HG03280 (cell line): ENCODE results near the gene CLCN7.

Source experiments
- ATAC-seq: cut with Tn5 transposase; IDR thresholded peaks from one replicate; pipeline ENCODE4 v1.9.1; 2021; ENCODE audit warnings: mild to moderate bottlenecking, moderate library complexity; ENCODE audit not compliant: unreplicated experiment

CLCN7 gene

DNA sequence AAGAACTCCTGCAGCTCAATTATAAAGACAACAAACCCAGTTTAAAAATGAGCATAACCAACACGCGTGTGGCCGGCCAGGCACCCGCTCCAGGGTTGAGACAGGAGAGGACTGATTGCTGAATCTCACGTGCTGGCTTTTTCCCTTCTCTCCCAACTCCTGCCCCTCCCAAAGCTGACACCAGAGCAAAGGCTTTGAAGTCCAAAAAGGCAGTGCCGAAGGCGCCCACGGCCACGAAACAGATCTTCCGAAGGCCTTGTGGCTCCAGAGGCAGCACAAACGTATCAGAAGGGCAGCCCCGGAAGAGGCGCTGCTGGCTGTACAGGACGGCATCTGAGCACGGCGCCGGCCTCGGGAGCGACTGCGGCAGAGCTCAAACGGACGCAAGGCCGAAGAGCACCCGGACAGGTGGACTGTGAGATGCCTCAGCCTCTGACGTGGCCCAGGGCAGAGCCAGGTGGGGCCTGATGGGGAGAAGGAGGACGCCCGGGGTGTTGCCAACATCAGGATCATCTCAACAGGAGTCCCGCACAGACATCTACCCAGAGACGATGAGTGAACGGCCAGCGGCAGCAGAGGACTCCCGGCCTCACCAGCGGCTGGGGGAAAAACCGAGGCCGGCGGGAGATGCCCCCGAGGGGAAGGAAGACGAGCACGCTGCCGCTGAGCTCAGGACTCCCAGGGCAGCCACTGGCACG lies 10.5 kb downstream of the CLCN7 start:
- ATAC-seq: no peak

DNA sequence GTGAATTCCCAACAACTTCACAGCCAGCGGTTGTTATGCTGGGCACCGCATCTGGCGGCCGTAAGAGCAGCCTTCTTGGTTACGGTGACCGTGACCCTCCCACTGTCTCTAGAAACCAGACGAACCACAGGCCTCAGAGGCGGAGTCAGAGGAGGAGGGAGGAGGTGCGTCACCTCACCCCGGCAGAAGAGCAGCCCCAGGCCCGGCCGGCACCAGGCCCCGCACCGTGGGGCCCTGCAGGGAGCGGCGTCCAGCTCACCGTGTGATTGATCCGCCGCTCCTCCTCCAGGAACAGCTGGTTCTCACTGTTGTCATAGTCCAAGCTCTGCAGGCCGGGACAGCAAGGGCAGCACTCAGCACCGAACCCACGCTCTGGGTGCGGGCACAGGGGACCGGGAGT lies 13.7 kb downstream of the CLCN7 start:
- ATAC-seq: no peak

DNA sequence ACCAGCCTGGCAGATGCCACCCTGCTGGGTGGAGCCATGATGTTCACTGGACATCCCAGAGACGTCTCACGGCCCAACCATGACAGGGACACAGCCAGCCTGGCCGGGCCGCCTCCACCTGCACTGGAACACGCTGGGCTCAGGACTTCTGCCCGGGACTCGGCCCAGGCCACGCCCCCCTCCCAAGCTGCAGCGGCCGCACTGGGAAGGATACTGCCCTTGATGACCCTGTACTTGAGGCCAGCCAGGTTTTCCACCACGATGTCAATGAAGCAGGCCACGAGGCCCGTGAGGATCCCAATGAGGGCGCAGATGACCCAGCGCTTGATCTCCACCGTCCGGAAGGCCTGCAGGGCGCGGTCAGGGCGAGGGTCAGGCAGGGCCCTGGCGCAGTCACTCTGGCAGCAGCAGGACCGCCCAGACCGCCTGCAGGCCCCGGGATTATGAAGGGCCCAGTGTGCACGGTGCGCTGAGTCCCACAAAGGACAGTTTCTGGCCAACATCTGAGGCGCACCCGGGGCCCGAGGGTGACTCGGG lies 14.2 kb downstream of the CLCN7 start:
- ATAC-seq: no peak

DNA sequence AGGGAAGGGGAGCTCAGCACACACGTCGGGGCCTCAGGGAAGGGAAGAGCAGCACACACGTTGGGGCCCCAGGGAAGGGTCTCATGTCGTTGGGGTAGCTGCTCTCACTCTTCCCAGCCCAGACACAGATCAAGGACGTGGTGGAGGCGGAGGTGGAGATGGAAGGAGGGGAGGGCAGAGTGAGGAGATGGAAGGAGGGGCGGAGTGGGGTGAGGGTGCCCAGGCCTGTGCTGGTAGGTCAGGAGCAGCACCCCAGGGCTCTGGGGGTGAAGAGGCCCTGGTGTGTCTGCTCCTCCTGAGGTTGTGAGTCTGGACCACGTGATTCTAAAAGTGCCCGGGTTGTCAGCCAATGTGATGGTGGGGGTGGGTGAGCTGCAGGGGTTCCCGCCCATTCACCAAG lies 14.9 kb downstream of the CLCN7 start:
- no peak for ATAC-seq

DNA sequence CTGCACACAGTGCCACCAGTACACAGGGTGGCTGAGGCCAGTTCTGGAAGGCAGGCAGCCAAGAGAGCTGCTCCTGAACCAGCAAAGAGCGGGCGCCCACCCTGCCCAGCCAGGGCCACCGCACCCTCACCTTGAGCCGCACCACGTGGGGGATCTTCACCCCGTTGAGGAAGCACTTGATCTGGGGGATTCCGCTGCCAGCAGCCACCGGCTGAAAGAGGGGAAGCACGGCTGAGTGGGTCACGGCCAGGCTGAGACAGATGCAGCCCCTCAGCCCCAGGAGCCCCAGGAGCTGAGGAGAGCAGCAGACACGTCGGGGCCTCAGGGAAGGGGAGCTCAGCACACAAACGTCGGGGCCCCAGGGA lies 15.9 kb downstream of the CLCN7 start:
- no peak for ATAC-seq

DNA sequence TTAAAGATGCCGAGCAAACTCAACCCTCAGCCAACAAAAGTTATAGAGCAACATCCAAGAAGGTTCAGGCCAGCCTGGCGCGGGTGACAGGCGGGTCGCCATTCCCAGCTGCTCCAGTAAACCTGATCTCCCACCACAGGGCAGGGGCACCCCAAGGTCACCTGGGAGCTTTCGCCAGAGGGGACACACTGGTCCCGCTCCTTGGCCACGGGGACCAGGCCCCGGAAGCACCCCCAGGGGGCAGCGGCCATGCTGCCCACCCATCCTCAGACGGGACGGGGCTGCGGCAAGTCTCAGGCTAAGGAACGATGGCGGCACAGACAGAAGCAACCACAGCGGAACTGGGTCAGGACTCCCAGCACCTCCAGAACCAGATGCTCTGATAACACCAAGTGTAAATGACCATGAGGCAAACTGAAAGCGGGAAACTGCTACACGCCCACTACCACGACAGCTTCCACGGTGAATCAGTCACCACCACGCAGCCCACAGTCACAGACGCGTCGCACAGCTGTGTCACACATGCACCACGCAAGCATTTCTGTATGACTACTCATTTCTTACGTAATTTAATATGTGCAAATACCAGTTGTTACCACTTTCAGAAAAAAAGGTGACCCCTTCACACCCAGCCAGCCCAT lies 16.4 kb downstream of the CLCN7 start:
- no peak for ATAC-seq

DNA sequence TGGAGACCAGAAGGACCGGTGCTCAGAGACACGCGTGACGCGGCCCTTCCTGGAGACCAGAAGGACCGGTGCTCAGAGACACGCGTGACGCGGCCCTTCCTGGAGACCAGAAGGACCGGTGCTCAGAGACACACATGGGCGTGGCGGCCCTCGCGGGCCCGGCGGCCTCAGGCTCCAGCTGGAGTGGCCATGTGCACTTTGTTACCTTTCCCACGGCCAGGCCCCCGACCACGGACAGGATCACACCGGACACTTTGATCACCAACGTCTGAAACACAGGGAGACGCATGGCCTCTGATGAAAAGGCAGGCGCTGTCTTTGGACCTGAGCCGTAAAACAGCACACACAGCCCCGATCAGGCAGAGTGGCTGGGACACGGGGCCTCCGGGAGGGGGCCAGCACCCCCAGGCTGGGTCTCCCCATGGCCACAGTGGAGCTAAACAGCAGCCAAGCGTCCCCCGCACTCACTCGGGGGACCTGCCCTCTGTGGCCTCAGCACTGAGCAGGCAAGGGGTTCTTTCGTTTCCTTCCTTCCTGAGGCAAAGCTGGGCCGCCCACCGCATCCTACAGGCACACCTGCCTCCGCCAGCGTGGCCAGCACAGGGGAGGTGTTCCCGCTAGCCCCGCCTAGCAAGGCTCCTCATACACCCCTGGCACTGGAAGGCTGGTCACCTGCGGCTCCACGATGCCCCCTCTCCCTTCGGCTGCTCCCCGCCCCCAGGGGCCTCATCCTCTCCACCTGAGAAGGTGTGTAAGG lies 17.2 kb downstream of the CLCN7 start:
- no peak for ATAC-seq

DNA sequence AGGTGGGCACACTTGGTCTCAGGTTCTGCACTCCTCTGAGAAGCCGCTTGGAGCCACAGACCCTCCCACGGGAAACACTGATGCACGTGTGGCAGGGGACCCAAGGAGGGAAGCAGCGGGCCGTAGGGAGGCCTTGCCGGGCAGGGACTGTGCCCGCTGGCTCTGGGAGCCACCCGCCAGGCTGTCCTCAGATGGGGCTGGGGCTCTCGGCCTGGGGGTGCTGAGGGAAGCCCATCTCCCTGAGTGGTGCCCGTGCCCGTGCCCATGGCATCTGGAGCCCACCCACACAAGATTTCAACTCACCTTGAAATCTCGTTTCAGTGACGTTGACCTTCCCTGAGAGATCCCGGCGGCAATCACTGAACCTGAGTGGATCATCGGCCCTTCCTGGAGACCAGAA lies 17.9 kb downstream of the CLCN7 start:
- no peak for ATAC-seq

DNA sequence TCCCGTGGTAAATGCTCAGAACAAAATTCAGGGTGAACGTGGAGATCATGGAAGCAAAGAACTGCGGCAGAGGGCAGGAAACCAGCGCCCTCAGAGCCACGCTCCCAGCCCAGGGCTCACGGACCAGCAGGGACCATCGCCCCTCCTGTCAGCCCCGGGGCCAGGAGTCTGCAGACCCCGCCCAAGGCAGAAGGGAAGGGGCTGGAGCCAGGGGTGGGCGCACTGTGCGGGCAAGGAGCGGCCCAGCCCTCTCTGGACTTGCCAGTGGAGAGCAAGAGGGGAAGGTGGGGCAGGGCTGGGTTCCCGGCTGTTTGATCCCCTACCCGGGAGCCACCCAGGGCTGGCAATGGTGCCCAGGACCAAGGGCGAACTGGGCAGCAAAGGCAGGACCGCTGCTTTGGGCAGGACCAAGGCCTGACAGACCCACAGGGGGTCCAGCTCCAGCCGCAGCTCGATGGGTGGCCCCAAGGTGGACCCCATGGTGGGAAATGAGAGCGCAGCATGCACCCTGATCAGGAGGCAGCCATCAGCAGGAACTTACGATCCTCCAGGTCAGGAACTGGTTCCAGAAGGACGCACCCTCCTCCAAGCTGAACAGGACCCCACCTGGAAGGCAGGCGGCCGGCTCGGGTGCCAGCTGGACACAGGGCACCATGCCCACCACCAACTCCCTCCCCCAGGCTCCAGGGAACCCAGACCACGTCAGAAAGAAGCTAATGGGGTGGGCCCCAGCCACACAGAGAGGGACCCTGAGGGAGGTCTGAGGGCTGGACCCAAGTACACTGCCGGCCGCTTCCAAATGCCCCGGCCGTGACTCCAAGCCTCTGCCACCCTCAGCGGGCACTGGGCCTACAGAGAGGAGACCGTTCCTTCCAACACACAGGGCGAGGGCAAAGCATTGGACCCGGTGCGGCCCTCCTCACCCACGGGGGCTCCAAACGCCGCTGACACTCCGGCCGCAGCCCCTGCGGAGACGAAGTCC lies 19.3 kb downstream of the CLCN7 start:
- no peak for ATAC-seq

DNA sequence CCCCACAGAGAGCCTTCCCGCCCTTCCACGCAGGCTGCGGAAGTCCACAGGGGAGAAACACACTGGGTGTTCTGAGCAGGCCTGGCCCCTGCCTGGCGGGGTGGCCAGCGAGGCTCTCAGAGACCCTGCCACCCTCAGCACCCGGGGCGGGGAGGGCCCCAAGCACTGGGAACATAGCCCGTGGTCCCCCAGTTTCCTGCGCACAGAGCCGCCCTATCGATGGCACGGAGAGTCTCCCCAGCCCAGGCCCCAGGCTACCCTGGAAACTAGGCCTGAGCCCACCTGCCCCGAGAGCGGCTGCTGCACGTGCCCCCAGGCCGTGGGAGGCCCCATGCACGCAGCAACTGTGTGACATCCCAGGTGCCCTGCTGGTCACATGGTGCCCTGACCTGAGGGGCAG lies 20.3 kb downstream of the CLCN7 start:
- no peak for ATAC-seq

DNA sequence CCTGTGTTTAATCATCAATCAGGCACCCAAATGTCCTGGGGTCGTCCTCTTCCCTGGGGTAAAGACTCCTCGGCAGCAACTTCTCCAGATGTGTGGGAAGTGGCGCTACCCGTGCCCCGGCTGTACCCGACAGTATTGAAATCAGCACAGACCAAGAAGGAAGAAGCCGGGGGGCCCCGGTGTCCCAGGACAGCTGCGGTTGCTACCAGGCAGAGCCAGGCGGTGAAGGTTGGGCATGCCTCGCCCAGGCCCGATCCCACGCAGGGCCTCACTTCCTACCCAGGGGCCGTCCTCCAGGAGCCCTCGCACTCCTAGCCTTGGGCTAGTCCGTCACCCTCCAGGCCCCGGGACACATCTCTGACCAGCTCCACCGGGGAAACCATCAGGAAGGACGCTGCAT lies 21.5 kb downstream of the CLCN7 start:
- ATAC-seq: no peak

DNA sequence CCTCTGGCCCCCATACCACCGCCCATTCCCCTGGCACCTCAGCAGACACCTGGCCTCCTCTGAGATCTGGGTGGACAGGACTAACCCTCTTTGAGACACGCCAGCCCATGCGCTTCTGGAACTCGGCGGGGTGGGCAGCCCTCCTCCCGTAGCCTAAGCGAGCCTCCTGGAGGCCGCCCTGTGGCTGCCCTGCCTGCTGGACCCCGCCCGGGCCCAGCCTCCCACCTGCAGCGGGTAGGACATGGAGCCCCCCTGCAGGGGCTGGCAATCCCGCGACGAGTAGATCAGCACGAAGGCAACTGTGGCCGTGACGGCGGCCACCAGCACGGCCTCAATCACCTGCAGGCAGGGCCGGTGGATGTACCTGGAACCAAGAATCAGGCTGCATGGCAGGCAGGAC lies 22.3 kb downstream of the CLCN7 start:
- ATAC-seq: no peak

DNA sequence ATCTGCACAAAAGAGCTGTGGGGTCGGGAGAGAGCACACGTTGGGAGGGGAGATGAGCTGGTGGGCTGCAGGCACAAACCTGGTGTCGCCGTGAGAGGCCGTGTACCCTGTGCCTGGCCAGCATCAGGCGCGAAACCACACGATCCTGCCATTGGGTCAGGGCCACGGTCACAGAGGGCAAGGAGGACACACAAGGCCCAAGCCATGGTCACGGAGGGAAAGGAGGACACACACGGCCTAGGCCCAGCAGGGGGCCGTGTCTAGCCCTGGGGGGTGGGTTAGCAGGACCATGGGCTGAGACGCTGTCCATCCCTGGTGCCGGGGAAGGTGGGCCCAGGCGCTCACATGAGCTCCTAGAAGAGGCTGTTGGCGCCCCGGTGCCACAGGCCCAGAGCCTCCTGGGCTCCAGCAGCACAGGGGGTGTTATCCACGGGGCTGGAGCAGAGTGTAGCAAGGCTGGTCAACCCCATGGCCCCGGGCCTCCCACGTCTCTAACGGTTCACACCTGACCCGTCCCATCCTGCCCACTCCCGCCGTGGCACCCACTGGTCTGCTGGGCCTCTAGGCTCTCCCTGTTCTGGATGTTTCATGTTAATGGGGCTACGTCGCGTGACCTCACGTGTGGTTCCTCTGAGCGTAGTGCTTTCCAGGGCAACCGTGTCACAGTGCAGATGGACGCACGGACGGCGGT lies 23.0 kb downstream of the CLCN7 start:
- ATAC-seq: no peak

DNA sequence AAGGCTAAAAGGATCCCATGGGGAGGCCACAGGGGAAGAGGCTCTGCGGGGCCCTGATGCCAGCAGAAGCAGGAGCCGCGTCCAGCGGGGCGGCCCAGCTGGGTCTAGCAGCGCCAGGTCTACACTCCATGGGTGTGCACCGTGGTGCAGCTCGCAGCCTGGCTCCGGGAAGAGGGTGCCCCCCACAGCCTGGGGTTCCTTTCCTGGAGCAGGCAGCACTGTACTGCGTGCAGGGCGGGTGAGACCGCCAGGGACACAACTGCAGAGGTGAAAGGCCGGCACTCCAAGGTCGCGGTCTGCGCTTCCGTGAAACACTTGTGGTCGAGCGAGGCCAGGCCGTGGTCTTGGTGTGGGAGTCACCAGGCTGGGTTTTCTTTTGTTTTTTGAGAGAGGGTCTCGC lies 24.0 kb downstream of the CLCN7 start:
- ATAC-seq: no peak

DNA sequence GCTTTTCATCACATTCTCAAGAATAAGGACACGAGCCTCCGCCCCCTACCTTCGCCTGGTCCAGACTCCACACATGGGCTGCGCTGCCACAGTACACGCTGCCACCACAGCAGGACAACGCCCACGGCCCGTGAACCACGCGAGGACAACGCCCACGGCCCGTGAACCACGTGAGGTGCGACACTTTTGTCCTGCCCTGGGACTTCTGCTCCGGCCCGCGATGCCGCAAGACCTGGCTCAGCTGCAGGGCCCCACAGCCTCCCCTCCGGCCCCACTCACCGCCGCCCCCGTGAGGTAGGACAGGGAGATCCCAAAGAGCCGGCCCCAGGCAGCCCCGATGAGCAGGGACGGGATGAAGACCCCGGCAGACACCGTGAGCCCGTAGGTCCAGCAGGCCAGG lies 24.6 kb downstream of the CLCN7 start:
- no peak for ATAC-seq

DNA sequence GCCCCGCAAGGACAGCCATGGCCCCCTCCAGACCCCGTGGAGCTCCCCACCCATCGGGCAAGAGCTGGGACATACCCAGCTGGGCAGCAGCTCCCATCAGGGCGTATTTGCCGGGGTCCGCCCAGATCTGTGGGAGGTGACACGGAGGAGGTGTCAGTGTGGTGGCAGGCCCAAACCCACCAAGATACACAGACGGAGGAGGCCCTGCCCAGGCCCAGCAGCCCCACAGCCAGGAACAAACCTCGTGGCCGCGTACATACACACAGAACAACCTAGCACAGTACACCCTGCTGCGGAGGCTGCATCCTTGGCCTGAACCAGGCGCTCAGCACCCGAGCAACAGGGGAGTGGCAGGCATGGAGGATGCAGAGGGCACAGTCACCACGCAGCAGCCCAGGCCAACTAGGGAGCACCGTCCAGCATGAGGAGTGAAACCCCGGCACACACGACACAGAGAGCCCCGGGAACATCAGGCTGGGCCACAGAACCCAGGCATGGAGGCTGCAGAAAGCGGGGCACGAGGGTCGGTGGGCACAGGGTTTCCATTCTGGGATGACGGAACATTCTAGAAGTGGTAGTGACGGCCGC lies 25.5 kb downstream of the CLCN7 start:
- ATAC-seq: no peak

DNA sequence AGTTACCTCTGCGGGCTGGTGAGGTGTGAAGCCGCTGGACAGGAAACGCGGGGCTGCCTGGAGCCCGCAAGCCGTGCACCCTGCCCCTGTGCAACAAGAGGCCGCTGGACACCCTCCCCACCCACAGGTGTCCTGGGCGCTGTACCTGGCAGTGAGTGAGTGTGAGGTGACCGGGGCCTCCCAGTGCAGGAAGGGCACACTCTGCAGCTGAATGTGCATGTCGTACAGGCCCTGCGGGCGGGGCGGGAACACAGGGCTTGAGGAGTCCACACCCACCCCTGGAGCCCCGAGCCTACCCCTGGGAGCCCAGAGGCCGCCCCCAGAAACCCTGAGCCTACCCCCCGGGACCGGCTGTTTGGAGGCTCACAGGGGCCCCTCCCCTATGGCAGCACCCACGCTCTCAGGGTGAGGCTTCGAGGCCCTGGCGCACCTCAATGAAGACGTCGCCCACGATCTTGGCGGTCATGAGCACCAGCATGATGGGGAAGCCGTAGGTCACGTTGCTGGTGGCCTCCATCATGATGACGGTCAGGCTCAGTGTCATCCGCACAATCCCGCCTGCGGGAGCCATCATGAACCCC lies 26.2 kb downstream of the CLCN7 start:
- ATAC-seq: no peak

DNA sequence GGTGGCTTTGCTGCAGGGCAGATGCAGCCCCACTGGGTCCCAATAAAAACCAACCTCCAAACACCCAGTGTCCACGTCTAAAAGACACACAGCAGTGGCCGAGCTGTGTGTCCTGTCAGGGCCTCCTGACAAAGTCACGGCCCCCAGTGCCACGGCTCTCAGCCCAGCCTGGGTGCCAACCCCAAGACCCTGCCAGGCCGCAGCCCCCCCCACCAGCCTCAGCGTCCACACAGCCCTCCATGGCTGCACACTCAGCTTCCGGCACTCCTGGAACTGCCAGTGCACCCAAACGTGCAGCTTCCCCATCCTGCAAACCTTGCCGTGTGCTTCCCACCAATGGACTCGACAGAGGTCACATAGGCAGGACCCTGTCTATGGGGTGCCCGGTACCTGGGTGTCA lies 26.9 kb downstream of the CLCN7 start:
- no peak for ATAC-seq

DNA sequence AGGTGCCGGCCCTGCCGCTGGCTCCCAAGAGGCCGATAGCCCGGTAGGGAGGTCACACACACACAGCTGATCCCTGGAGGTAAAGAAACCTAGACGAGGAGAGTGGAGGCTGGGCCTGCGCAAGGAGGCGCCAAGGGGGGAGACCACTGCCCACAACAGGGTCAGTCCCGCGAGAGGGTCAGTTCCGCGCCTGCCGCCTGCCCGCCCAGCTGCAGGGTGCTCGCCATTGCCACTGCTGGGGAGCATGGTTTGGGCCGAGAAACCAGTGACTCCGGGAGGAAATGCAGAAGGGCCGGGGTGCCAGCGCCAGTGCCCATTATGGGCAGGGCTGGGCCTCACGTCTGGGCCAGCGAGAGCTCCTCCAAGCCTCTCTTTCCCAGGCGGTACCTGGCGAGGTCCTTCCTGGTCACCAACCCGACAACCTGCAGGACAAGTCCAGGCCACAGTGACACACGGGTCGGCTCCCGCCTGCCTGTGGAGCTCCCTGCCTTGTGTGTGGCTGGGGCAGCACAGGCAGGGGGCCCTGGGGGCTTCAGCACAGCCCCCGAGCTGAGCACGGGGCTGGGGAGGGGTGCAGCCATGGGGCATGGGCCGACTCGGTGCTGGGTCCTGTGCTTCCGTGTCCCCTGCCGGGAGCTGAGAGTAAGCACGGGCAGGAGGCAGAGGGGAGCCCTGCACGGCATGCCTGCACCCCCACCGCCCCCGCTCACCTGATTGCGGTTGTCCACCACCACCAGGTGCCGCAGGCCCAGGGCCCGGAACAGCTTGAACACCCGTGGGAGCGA lies 28.3 kb downstream of the CLCN7 start:
- no peak for ATAC-seq
